OCI-LY3 (cell line): Measurements from ENCODE around the gene ATP2A2.

ENCODE experiments used
- H2AFZ ChIP-seq: fragments of 200-600, 300-600 bp; shearing (Covaris generic); 2 replicates; pipeline ENCODE4 v1.6.0; 2014; ENCODE audit warnings: antibody characterized with exemption, low read depth, low read length
- H3K27ac ChIP-seq: fragments of 200-600, 300-600 bp; sonication (generic); 2 replicates; pipeline ENCODE4 v1.5.1; 2014; ENCODE audit warnings: mild to moderate bottlenecking, low read length, moderate library complexity, mixed read lengths
- H3K27me3 ChIP-seq: fragments of 200-600, 300-600 bp; sonication (generic); 2 replicates; pipeline ENCODE4 v1.6.1; 2014; ENCODE audit warnings: low read depth, low read length, mixed read lengths
- H3K36me3 ChIP-seq: fragments of 200-600, 300-600 bp; sonication (generic); replicated peaks from 2 replicates; pipeline ENCODE3; 2014; ENCODE audit warnings: low read depth, low read length, mixed read lengths
- H3K4me1 ChIP-seq: fragments of 300-600, 200-600 bp; sonication (generic); 2 replicates; pipeline ENCODE4 v1.6.1; 2014; ENCODE audit warnings: low read length, mixed read lengths
- H3K4me2 ChIP-seq: fragments of 200-600, 300-600 bp; sonication (generic); 2 replicates; pipeline ENCODE4 v1.6.1; 2014; ENCODE audit warnings: low read length, mixed read lengths
- H3K4me3 ChIP-seq: fragments of 300-600, 200-600 bp; sonication (generic); 2 replicates; pipeline ENCODE4 v1.5.1; 2014; ENCODE audit warnings: antibody characterized with exemption, mild to moderate bottlenecking, low read length, moderate library complexity
- H3K79me2 ChIP-seq: fragments of 300-600, 200-600 bp; shearing (Covaris generic); 2 replicates; pipeline ENCODE4 v1.6.1; 2014; ENCODE audit warnings: mild to moderate bottlenecking, low read length, mixed read lengths
- H3K9ac ChIP-seq: fragments of 300-600, 200-600 bp; shearing (Covaris generic); 2 replicates; pipeline ENCODE4 v1.6.0; 2014; ENCODE audit warnings: mild to moderate bottlenecking, low read length, moderate library complexity
- H3K9me3 ChIP-seq: fragments of 200-600, 300-600 bp; shearing (Covaris generic); 2 replicates; pipeline ENCODE4 v1.6.1; 2014; ENCODE audit warnings: low read length, mixed read lengths; ENCODE audit not compliant: insufficient read depth
- H4K20me1 ChIP-seq: fragments of 200-600, 300-600 bp; sonication (generic); 2 replicates; pipeline ENCODE4 v1.6.1; 2016; ENCODE audit warnings: low read length, mixed read lengths; ENCODE audit not compliant: insufficient read depth
- EZH2phosphoT487 ChIP-seq: fragments of 200-600 bp; shearing (Covaris generic); IDR thresholded peaks from 2 replicates; pipeline ENCODE4 v1.6.1; 2018; ENCODE audit warnings: antibody characterized with exemption, mixed run types, low read depth
- TF ChIP-seq, protein P1 (sequence below): fragments of 200-600, 300-600 bp; sonication (generic); IDR thresholded peaks from 2 replicates; pipeline ENCODE4 v1.5.1; 2014; ENCODE audit warnings: antibody characterized with exemption, low read length, low read depth

Gene ATP2A2

GRCh38 chr12:110379197-110379596 lies 98.2 kb downstream of the ATP2A2 start:
- peaks cover 55% of the 10 kb centered on the region for H3K36me3 ChIP-seq
- no peak for TF ChIP-seq EZH2phosphoT487
- TF ChIP-seq, protein P1, sequence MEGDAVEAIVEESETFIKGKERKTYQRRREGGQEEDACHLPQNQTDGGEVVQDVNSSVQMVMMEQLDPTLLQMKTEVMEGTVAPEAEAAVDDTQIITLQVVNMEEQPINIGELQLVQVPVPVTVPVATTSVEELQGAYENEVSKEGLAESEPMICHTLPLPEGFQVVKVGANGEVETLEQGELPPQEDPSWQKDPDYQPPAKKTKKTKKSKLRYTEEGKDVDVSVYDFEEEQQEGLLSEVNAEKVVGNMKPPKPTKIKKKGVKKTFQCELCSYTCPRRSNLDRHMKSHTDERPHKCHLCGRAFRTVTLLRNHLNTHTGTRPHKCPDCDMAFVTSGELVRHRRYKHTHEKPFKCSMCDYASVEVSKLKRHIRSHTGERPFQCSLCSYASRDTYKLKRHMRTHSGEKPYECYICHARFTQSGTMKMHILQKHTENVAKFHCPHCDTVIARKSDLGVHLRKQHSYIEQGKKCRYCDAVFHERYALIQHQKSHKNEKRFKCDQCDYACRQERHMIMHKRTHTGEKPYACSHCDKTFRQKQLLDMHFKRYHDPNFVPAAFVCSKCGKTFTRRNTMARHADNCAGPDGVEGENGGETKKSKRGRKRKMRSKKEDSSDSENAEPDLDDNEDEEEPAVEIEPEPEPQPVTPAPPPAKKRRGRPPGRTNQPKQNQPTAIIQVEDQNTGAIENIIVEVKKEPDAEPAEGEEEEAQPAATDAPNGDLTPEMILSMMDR = no peak
- no peak overlapping the region for H3K9ac ChIP-seq
- H3K27ac ChIP-seq = no peak overlapping the region
- H3K4me3 ChIP-seq = no peak overlapping the region
- no peak overlapping the region for H2AFZ ChIP-seq
- no peaks in the 10 kb centered on the region for H3K27me3 ChIP-seq
- no peaks in the 10 kb centered on the region for H3K4me1 ChIP-seq
- H3K4me2 ChIP-seq = no peak overlapping the region
- no peaks in the 10 kb centered on the region for H3K9me3 ChIP-seq
- no peaks in the 10 kb centered on the region for H4K20me1 ChIP-seq
- H3K79me2 ChIP-seq = no peaks in the 10 kb centered on the region

- TF ChIP-seq EZH2phosphoT487 = no peak
- TF ChIP-seq, protein P1 = no peak
- Histone ChIP-seq H3K9ac (no peak overlapping the region), H3K79me2 (no peaks in the 10 kb centered on the region), H3K36me3 (peaks cover 55% of the 10 kb centered on the region), H3K9me3 (no peaks in the 10 kb centered on the region), H3K4me3 (no peak overlapping the region), H2AFZ (no peak overlapping the region), H3K27me3 (no peaks in the 10 kb centered on the region), H3K4me1 (peaks cover 3% of the 10 kb centered on the region; the same call in 1 of the 2 replicates), H3K4me2 (no peak overlapping the region), H3K27ac (no peak overlapping the region), H4K20me1 (no peaks in the 10 kb centered on the region)
Measured at GRCh38 chr12:110379631-110380030, 98.6 kb downstream of the ATP2A2 start.

GRCh38 chr12:110382683-110383082 lies 101.6 kb downstream of the ATP2A2 start:
- Histone ChIP-seq H3K27ac (no peak overlapping the region), H3K4me1 (peaks cover 4% of the 10 kb centered on the region; the same call in 1 of the 2 replicates), H3K9ac (no peak overlapping the region), H2AFZ (no peak overlapping the region), H3K4me2 (no peak overlapping the region), H3K36me3 (peaks cover 52% of the 10 kb centered on the region), H4K20me1 (no peaks in the 10 kb centered on the region), H3K79me2 (no peaks in the 10 kb centered on the region; the same call in 1 of the 2 replicates), H3K27me3 (no peaks in the 10 kb centered on the region), H3K4me3 (no peak overlapping the region), H3K9me3 (no peaks in the 10 kb centered on the region)
- TF ChIP-seq, protein P1 = no peak
- no peak for TF ChIP-seq EZH2phosphoT487
